Gastroesophageal sphincter (tissue), 3 donors: ENCODE results near the gene GARIN5A.

Source experiments
- CTCF ChIP-seq, 4 experiments: fragments of 200-600 bp in 2 of 4; fragments of 450-650 bp in 2 of 4; sonication (generic) in 1 of 4; IDR thresholded peaks; one replicate each; pipeline ENCODE4 v1.5.1; 2017 to 2019; ENCODE audit warnings: antibody characterized with exemption in 4 of 4, mild to moderate bottlenecking in 2 of 4, moderate library complexity in 2 of 4
- EP300 ChIP-seq: sonication (generic); formaldehyde crosslinking; IDR thresholded peaks from one replicate; pipeline ENCODE4 v1.6.1; 2017; ENCODE audit warnings: antibody characterized with exemption, mild to moderate bottlenecking
- POLR2A ChIP-seq, 2 donors: fragments of 450-650 bp; IDR thresholded peaks; one replicate each; pipeline ENCODE4 v1.6.1; 2017; ENCODE audit warnings: antibody characterized with exemption in 2 of 2, mild to moderate bottlenecking in 2 of 2, moderate library complexity in 1 of 2
- POLR2AphosphoS5 ChIP-seq: sonication (generic); formaldehyde crosslinking; IDR thresholded peaks from one replicate; pipeline ENCODE4 v1.6.1; 2017; ENCODE audit warnings: antibody characterized with exemption

GRCh38 chr19:50433201-50434180 lies 43.2 kb downstream of the GARIN5A start:
- TF ChIP-seq POLR2AphosphoS5 (no peak), EP300 (no peak), CTCF (IDR thresholded peaks at IDR 0.05) (no peak), POLR2A (IDR thresholded peaks at IDR 0.05) (no peak)
